ENCODE measurements around the gene DCAF6.

DNA sequence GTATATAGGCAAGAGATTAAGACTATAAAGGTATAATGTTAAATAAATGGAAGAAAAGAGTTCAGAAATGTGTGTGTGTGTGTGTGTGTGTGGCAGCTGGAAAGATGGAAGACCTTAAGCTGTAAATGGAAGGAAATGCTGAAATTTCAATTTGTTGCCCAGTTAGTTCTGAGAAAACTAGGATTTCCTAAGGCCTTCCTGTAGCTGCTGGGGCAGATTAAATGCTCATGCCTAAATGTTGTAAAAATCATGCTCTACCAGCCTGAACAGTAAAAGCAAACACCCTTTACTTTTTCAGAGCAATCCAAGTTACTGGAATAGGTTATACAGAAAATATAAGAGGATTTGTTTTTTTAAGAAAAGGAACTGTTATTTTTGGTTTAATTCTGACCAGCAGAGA lies 30.8 kb upstream of the DCAF6 start:
- TF ChIP-seq POLR2A (IDR thresholded peaks at IDR 0.05) (no peak), POLR2AphosphoS5 (IDR thresholded peaks at IDR 0.05) (no peak)
- TF ChIP-seq, protein P1, sequence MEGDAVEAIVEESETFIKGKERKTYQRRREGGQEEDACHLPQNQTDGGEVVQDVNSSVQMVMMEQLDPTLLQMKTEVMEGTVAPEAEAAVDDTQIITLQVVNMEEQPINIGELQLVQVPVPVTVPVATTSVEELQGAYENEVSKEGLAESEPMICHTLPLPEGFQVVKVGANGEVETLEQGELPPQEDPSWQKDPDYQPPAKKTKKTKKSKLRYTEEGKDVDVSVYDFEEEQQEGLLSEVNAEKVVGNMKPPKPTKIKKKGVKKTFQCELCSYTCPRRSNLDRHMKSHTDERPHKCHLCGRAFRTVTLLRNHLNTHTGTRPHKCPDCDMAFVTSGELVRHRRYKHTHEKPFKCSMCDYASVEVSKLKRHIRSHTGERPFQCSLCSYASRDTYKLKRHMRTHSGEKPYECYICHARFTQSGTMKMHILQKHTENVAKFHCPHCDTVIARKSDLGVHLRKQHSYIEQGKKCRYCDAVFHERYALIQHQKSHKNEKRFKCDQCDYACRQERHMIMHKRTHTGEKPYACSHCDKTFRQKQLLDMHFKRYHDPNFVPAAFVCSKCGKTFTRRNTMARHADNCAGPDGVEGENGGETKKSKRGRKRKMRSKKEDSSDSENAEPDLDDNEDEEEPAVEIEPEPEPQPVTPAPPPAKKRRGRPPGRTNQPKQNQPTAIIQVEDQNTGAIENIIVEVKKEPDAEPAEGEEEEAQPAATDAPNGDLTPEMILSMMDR (IDR thresholded peaks at IDR 0.05): no peak
